ENCODE measurements around the gene DPP7. TPM values are rescaled to one million over a fixed set of nuclear protein-coding genes. Genes with fewer than 3 reads are reported as not detected.
"Not testable (repeated sequence)": the region's sequence is repeated elsewhere in the genome, so short reads cannot be mapped to it uniquely, and the experiment has no call there.

Gene DPP7
- total RNA-seq, 1 donor from 2014 or later = 117 TPM

- DNase-seq (ENCODE audit: low read depth in 2 of 2) = no peak
Observed at GRCh38 chr9:137071282-137071681, 43.3 kb downstream of the DPP7 start.

GRCh38 chr9:137070906-137071275, 43.6 kb downstream of the DPP7 start:
- no peak for DNase-seq (ENCODE audit: low read depth in 2 of 2)

- DNase-seq (ENCODE audit: low read depth in 2 of 2) = peak; percentile 87 to 90
Observed at GRCh38 chr9:137070201-137070905, 44.2 kb downstream of the DPP7 start, which contains the start of gene SAPCD2. TSS of gene SAPCD2 (minus strand) at chr9:137070557. CDS start at chr9:137070460, 97 bp downstream.

- no peak for DNase-seq (ENCODE audit: low read depth in 2 of 2)
Observed at GRCh38 chr9:137069508-137070091, 44.9 kb downstream of the DPP7 start.

- no peak for DNase-seq (ENCODE audit: low read depth in 2 of 2)
Observed at GRCh38 chr9:137068539-137069507, 45.7 kb downstream of the DPP7 start.

GRCh38 chr9:137067860-137068538, 46.5 kb downstream of the DPP7 start:
- peak; percentile 81 to 88 for DNase-seq (ENCODE audit: low read depth in 2 of 2)

- DNase-seq (ENCODE audit: low read depth in 2 of 2) = no peak
Observed at GRCh38 chr9:137066096-137066861, 48.3 kb downstream of the DPP7 start.

- no peak for DNase-seq (ENCODE audit: low read depth in 2 of 2)
Observed at GRCh38 chr9:137065336-137065967, 49.1 kb downstream of the DPP7 start.

GRCh38 chr9:137064880-137065164, 49.7 kb downstream of the DPP7 start:
- DNase-seq (ENCODE audit: low read depth in 2 of 2) = no peak

GRCh38 chr9:137064027-137064879, 50.3 kb downstream of the DPP7 start:
- peak; percentile 47 to 61 for DNase-seq (ENCODE audit: low read depth in 2 of 2)

- DNase-seq (ENCODE audit: low read depth in 2 of 2) = no peak
Observed at GRCh38 chr9:137063311-137064026, 51.1 kb downstream of the DPP7 start.

GRCh38 chr9:137062798-137063197, 51.7 kb downstream of the DPP7 start:
- DNase-seq (ENCODE audit: low read depth in 2 of 2) = not testable (repeated sequence)

- DNase-seq (ENCODE audit: low read depth in 2 of 2) = no peak
Observed at GRCh38 chr9:137062384-137062783, 52.1 kb downstream of the DPP7 start.

Other genes starting within 250 kb of the DPP7 start
- 254 and 382 TPM in 2 replicates for gene EDF1, start 248.4 kb downstream of the DPP7 start, total RNA-seq
- gene TRAF2, start 228.2 kb downstream of the DPP7 start, total RNA-seq = 10.9 and 14.7 TPM in 2 replicates
- gene FBXW5, start 170.0 kb downstream of the DPP7 start, total RNA-seq = 115 and 192 TPM in 2 replicates
- 0.60 and 0.65 TPM in 2 replicates for gene C8G, start 169.5 kb downstream of the DPP7 start, total RNA-seq
- not detected in 2 replicates for gene LCN12, start 162.5 kb downstream of the DPP7 start, total RNA-seq
- 0.22 and 0.79 TPM in 2 replicates for gene PTGDS, start 137.2 kb downstream of the DPP7 start, total RNA-seq
- gene LCNL1, start 131.7 kb downstream of the DPP7 start, total RNA-seq = not detected in 2 replicates
- gene PAXX, start 122.3 kb downstream of the DPP7 start, total RNA-seq = 8.9 and 9.7 TPM in 2 replicates
- gene CLIC3, start 118.2 kb downstream of the DPP7 start, total RNA-seq = 0.22 TPM in 1 of 2 replicates, not detected in the other
- gene ABCA2, start 86.5 kb downstream of the DPP7 start, total RNA-seq = 4.0 and 5.0 TPM in 2 replicates
- gene FUT7, start 82.6 kb downstream of the DPP7 start, total RNA-seq = not detected in 2 replicates
- gene NPDC1, start 68.6 kb downstream of the DPP7 start, total RNA-seq = 6.2 and 10.5 TPM in 2 replicates
- not detected in 2 replicates for gene ENTPD2, start 60.7 kb downstream of the DPP7 start, total RNA-seq
- gene SAPCD2, start 44.2 kb downstream of the DPP7 start, total RNA-seq = 1.4 and 5.9 TPM in 2 replicates
- 13.1 and 16.9 TPM in 2 replicates for gene UAP1L1, start 37.2 kb downstream of the DPP7 start, total RNA-seq
- gene MAN1B1, start 27.7 kb downstream of the DPP7 start, total RNA-seq = 38.3 and 43.4 TPM in 2 replicates
- gene GRIN1, start 24.4 kb upstream of the DPP7 start, total RNA-seq = under 0.01 and 0.22 TPM in 2 replicates
- gene LRRC26, start 55.3 kb upstream of the DPP7 start, total RNA-seq = not detected in 2 replicates
- gene TMEM210, start 57.3 kb upstream of the DPP7 start, total RNA-seq = not detected in 2 replicates
- 13.7 and 16.9 TPM in 2 replicates for gene ANAPC2, start 73.8 kb upstream of the DPP7 start, total RNA-seq
- gene SSNA1, start 73.9 kb upstream of the DPP7 start, total RNA-seq = 85.4 and 97.4 TPM in 2 replicates
- 2.6 TPM in 2 replicates for gene TPRN, start 86.0 kb upstream of the DPP7 start, total RNA-seq
- gene TMEM203, start 90.9 kb upstream of the DPP7 start, total RNA-seq = 19.6 and 26.0 TPM in 2 replicates
- gene NDOR1, start 91.0 kb upstream of the DPP7 start, total RNA-seq = 2.2 and 2.4 TPM in 2 replicates
- gene RNF208, start 107.5 kb upstream of the DPP7 start, total RNA-seq = 0.22 TPM in 1 of 2 replicates, not detected in the other
- gene CYSRT1, start 110.4 kb upstream of the DPP7 start, total RNA-seq = under 0.01 and 0.20 TPM in 2 replicates
- gene RNF224, start 112.8 kb upstream of the DPP7 start, total RNA-seq = under 0.01 TPM in 1 of 2 replicates, not detected in the other
- gene SLC34A3, start 116.2 kb upstream of the DPP7 start, total RNA-seq = not detected in 2 replicates
- gene TUBB4B, start 126.6 kb upstream of the DPP7 start, total RNA-seq = 103 and 110 TPM in 2 replicates
- not detected in 2 replicates for gene STPG3, start 136.6 kb upstream of the DPP7 start, total RNA-seq
- gene NELFB, start 140.6 kb upstream of the DPP7 start, total RNA-seq = 42.9 and 43.7 TPM in 2 replicates
- gene TOR4A, start 163.0 kb upstream of the DPP7 start, total RNA-seq = 21.4 and 21.8 TPM in 2 replicates
- 18.7 and 28.3 TPM in 2 replicates for gene NRARP, start 187.5 kb upstream of the DPP7 start, total RNA-seq